GM21723 (cell line): Measurements from ENCODE around the gene MED26.

Experiments used
- ATAC-seq: cut with Tn5 transposase; IDR thresholded peaks from one replicate; pipeline ENCODE4 v1.9.1; 2021; ENCODE audit warnings: mild to moderate bottlenecking, moderate library complexity; ENCODE audit not compliant: unreplicated experiment

The MED26 gene

DNA sequence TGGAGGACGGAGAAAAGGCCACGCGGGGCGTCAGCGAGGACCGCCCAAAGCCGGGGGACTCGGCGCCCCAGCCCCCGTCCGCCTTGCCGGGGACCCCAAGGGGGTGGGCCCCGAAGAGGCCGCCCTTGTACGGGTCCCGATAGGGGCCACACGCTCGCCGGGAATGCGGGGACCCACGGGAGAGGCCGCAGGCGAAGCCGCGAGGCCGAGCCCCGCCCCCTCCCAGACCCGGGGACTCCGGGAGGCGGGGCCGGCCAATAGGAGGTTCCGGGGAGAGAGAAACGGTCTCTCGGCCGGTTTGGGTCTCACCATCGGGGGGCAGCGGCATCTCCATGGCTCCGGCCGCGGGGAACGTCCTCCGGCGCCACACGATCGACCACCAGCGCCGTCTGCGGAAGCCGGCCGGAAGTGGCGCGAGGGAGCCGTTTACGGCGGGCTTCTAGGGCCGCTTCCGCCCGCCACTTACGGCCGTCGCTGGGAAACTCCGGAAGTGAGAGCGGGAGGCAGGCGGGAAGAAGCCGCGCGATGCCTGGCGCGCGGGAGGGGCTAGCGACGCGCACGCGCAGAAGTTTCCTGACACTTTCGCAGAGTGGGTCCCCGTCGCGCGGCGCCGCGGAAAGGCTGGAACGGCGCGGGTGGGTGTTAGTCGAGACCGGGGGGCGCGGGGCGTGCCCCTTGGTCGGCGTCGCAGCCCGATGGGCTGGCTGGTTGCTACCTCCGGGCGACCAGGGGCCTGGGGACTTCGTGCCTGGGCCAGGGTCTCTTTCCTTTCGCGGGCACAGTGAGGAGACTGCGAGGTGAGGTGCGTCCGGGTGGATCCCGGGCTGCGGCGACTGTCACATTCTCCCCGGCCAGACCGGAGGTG is 85.7 kb downstream of the MED26 start, which contains the start of gene CHERP:
TSS of gene CHERP (minus strand) at position 393 of the 865 bp plus-strand sequence. CDS start at position 334, 59 bp downstream.
- ATAC-seq: peak; percentile 62

DNA sequence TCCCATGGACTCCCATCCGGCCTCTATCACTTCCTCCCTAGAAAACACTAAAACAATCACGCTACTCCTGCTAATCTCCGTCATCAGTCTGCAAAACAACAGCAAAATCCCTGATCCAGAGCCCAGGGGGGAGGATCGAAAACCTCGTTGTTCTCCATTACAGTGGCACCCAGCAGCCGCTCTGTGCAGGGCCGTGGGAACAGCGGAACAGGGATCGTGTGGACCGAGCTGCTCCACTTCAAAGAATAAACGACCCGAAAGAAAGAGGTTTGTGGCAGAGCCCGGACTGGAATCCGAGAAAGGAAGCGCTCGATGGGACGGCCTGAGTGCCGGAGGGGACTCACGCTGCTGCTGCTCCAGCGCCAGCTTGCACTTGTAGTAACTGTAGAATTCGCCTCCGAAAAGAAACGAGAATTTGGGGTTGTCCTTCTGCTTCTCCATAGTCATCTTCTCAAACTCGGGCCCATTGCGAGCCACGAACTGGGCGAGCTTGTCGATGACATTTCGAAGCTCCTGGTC is 86.4 kb downstream of the MED26 start:
- ATAC-seq: peak; percentile 7

- ATAC-seq: no peak
Observed at GRCh38 chr19:16540948-16541347, 87.1 kb downstream of the MED26 start.

- no peak for ATAC-seq
Observed at GRCh38 chr19:16537111-16537510, 90.9 kb downstream of the MED26 start.

GRCh38 chr19:16536130-16536529 is 91.9 kb downstream of the MED26 start:
- no peak for ATAC-seq

DNA sequence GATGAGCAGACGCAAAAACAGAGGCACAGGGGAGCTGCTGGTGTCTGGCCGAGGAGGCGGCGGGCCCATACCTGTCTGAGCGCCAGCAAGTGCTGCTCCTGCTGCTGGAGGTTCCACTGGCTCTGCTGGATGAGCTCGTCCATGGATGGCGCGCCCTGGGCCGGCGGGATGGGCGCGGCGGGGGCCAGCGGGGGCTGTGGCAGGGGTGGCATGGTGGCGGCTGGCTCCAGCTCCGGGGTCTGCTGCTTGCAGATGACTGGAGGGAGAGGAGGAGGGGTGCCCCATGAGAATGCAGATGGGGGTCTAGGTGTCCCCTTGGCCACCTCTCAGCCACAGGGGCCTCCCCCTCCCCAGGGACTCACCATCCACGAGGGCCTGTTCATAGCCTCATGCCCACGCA is 92.6 kb downstream of the MED26 start:
- ATAC-seq: no peak

GRCh38 chr19:16532440-16533234 is 95.4 kb downstream of the MED26 start:
- no peak for ATAC-seq

- ATAC-seq: no peak
Observed at GRCh38 chr19:16531380-16531669, 96.7 kb downstream of the MED26 start.

DNA sequence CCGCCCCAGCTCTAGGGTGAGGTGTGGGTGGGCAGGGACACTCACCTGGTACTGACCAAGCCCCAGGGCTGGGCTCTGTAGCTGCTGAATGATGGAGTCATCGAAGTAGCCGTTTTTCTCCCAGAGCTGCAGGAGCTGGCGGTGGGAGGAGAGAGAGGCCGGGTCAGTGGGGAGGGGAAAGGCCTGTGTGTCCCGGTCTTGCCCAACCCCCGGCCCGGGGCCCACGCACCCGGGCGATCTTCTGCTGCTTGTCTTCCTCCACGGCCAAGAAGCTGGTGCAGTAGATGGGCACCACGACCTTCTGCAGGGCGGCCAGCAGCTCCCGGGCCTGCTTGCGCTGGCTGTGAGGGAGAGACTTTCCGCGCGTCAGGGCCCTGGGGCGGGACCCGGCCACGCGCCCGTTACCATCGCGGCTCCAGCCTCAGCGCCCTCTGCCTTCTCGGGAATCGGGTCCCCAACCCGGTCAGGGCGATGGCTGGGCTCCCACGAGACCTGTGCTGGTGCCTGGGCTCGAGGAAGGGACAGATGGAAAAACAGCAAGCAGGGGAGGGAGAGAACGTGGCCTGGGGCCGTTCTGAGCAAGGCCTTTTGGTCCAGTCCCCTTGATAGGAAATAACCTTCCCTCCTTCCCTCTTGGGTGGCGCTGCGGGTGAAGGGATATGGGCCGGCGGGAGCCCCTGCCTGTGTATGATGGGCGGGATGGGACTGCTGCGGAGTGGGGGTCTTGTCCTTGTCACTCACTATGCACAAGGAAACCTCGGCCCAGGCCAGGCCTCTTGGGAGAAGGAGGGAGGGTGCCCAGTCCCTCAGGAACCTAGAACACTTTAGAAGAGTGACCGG is 97.2 kb downstream of the MED26 start:
- ATAC-seq: no peak

DNA sequence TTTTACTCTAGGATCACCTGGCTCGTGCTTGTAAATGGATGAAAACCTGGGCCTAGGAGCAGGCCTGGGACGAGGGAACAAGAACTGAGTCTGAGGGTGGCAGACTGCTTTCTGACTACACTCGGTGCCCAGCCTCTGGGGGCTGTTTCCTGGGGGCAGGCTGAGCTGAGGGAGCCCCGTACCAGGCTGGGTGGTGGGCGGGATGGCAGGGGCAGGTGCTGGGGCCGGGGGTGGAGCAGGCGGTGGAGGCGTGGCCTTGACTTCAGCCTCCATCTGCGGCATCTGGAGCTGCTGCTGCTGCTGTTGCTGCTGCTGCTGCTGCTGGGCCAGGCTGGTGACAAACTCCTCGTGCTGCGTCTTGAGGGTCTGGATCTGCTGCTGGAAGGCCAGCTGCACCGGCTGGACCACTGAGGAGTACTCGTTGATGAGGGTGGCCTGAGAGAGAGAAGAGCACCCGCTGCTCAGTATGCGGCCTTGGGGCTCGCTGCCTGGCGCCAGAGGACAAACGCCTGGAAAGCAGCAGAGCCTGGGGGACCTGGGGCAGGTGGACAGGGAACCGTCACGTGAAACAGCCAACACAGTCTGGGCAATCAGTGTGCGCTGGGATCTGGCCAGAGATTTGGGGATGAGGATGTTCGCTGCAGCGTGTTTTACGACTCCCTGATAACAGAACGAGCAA is 98.4 kb downstream of the MED26 start:
- no peak for ATAC-seq

- no peak for ATAC-seq
Observed at GRCh38 chr19:16527971-16528521, 100.0 kb downstream of the MED26 start.

DNA sequence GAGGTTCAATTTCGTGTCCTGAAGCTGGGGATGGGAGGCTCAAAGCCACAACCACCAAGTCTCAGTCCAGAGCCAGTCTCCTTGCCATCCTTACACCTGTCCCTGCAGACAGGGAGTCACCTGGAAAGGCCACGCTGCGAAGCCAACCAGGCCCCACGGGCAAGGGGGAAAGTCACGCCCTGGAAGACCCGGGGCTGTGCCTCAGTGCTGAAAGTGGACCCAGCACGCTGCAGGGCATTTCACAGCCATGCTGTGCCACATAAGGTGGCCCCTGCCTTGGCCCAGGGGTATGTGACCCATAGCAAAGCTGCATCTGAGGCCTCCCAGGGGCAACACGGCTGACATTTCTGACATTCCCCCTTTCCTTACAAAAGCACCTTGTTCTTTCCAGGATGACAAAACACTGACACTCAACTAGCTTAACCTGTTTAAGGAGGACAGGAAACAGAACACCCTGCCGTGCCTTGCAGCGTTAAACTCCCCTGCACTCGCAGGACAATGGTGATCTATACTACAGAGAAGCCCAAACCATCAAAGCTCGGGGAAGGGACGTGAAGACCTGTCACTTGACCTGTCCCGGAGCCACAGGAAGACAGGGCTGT is 100.6 kb downstream of the MED26 start:
- ATAC-seq: no peak

DNA sequence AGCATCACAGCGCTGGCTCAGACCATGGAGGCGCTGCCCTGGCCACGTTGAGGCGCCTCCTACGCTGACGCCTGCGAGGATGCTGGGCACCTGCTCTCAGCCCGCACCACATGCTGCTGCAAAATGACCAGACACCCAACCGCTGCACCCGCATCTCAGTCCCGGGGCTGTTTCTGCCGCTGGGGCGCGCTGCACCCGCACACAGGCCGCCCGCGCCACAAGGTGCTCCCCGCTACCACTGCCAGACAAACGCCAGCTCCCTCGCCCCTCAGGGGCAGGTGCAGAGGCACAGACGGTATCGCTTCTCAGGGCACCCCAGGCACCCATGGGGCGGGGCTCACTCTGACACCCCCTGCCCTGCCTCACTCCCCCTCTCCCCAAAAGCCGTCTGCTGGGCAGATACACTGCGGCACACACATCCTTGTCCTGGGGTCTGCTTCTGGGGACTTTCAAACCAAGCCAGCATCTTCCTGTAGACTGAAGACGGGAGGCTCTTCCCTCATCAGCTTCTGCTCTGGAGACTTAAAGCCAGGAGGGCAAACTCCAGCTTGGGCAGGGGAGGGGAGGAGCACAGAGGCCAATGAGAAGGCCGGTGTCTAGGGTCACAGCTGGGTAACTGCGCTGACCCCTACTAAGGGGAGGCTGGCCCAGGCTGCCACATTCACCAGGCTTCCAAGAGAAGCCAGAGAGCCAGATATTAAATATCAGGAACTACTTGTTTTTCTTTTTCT is 102.1 kb downstream of the MED26 start:
- no peak for ATAC-seq

DNA sequence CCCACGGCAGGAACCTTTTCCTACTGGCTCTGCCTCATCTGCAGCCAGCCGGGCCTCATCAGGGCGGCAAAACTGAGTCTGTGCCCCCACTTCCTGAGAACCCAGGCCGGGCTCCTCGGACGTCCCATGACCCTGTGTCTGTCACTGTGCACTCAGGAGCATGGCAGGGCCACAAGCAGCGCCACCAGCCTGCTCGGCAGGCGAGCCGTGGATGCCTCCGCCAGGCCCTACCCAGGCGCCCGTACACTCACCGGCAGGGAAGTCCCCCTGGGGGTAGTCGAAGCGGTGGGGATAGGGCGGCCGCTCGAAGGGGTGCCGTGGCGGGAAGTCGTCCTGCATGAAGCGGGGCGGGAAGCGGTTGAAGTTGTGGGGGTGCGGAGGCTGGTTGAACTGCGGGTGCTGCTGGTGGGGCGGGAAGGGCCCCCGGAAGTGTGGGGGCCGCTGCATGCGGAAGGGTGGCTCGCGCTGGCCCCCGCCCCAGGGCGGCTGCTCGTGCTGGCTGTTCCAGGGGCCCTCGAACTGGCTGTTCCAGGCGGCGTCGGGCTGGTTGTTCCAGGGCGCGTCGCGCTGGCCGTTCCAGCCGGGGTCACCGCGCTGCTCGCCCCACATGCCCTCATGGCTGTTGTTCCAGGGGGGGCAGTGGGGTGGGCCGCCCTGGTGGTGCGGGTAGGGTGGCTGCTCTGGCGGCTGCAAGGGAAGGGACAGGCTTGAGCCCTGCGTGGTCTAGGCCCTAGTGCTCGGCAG is 102.8 kb downstream of the MED26 start:
- no peak for ATAC-seq
